HG03571 (cell line): Measurements from ENCODE around the gene CRIP2.

Experiments
- ATAC-seq: cut with Tn5 transposase; IDR thresholded peaks from one replicate; pipeline ENCODE4 v1.9.1; 2021; ENCODE audit not compliant: unreplicated experiment

CRIP2 gene

DNA sequence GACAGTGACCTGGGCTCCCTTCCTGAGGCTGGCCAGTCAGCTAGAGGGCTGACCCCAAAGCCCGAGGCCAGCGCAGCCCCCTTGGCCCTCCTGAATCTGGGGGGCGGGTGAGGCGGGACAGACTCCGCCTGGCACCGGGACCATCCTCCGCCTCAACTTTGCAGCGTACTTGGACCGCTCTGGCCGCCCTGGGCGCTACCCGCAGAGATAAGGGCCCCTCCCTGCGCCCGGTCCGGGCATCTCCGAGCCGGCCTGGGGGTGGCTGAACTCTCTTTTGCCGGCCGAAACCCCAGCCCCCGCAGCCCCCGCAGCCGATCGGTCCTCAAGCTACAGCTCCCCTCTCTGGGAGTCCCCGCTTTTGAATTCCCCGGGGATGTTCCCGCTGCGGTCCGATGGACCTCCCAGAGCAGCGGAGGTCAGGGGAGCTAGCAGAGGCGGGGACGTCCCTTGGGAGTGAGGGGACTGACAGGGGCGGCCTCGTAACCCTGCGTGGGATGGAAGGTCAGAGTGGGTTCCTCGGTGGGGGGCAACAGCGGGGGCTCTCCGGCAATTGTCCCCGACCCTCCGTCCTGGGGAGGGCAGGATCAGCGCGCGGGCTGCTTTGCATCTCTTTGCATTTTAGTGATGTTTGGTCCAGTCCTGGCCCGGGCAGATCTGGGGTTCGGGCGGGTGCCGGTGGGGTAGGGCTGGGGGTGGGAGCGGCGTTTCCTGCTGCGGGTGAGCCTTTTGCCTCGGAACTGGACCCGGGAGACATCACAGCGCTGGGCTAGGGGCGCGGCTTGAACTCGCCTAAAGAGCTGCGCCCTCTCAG, 11.7 kb downstream of the CRIP2 start, which contains the start of gene CRIP1:
Gene CRIP1, plus strand, starts transcription at position 724 of the 811 bp plus-strand sequence. CDS start 374 bp downstream, outside the sequence.
- no peak for ATAC-seq

DNA sequence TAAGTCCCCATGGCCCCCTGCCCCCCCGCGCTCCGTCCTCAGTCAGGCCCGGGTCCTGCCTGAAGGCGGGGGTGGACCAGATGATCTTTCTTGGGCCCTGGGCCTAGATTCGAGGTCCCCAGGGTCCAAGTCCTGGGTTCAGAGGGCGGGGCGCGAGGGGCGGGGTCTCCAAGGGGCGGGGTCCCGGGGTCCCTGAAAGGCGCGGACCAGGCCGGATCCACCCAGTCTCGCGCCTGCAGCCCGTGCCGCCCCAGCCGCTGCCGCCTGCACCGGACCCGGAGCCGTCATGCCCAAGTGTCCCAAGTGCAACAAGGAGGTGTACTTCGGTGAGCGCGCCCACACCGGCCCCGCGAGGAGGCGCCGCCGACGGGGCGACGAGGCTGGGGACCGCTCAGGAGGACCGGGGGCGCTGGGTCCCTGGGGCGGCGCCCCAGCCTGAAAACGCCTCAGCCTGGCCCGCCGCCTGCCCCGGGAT, 12.4 kb downstream of the CRIP2 start:
- ATAC-seq: no peak

DNA sequence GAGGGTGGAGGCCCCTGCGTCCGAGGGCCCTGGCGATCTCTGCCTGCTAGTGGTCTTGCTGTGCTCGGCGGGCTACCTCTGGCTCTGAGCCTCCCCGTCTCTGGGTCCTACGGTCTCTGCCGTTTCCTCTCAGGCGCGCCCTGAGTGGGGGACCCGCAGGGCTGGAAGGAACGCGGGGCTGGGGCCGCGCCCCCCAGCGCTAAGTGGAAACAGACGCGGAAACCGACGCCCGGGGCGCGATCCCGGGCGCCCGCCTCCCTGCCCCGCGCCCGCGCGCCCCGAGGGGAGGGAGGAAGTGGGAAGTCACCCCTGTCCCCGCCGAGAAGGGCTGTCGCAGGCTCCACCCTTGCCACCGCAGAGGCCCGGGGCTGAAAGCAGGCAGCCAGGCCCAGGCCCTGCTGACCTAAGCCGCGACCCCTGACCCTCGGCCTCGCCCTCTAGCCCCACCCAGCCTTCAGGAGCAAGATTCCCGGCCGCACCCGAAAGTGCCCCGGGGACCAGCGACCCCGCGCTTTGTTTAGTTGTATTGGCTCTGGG, 12.9 kb downstream of the CRIP2 start:
- ATAC-seq: no peak

DNA sequence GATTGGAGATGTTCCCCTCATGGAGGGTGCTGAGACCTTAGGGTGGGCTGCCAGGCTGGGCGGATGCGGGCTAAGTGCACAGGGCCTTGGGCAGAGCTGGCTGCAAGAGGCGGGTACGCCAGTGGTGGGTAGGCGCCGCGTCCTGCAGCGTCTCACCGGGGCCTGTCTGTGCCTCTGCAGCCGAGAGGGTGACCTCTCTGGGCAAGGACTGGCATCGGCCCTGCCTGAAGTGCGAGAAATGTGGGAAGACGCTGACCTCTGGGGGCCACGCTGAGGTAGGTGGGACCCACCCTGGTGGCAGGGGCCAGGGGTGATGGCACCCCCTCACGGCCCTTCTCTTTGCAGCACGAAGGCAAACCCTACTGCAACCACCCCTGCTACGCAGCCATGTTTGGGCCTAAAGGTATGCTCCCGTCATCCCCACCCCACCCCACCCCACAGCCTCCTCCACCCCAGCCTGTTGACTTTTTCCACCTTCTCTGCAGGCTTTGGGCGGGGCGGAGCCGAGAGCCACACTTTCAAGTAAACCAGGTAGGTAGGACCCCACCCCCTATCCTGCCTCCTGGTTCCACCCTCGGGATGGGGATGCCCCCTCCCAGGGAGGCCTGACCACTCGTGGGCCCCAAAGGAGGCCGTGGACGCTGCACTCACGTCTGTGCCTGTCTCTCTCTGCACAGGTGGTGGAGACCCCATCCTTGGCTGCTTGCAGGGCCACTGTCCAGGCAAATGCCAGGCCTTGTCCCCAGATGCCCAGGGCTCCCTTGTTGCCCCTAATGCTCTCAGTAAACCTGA, 13.6 kb downstream of the CRIP2 start:
- no peak for ATAC-seq

DNA sequence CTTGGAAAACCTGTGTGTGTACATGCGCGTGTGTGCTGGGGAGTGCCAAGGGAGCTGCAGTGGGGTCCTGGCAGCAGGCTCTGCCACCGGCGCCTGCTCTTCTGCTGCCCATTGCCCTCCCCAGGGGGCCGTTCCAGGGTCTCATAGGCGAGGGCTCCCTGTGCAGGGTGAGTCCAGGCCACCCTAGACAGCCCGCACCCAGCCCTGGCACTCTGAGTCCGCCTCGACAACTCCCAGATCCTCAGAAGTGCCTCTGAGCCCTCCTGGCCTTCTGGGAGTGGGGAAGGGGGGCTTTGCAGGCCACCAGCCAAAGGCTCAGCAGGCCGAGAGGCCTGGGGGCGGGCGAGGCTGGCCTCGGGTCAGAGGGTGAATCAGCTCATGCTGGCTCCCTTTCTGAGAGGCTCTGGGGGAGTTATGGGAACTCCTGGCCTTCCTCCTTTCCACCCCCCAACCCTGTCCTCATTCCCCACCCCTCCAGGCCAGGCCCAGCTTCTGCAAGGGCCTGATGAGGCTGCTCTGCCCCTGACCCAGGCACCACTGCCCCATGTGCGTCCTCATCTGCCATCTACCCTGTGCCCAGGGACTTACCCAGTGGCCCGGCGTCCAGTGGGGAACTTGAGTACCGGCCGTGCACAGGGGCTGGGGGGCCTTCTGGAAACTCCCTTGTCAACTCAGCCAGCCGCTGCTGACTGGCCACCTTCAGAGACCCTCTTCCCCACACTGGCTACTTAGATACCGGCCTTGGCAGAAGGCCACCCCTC, 14.3 kb downstream of the CRIP2 start:
- ATAC-seq: no peak

DNA sequence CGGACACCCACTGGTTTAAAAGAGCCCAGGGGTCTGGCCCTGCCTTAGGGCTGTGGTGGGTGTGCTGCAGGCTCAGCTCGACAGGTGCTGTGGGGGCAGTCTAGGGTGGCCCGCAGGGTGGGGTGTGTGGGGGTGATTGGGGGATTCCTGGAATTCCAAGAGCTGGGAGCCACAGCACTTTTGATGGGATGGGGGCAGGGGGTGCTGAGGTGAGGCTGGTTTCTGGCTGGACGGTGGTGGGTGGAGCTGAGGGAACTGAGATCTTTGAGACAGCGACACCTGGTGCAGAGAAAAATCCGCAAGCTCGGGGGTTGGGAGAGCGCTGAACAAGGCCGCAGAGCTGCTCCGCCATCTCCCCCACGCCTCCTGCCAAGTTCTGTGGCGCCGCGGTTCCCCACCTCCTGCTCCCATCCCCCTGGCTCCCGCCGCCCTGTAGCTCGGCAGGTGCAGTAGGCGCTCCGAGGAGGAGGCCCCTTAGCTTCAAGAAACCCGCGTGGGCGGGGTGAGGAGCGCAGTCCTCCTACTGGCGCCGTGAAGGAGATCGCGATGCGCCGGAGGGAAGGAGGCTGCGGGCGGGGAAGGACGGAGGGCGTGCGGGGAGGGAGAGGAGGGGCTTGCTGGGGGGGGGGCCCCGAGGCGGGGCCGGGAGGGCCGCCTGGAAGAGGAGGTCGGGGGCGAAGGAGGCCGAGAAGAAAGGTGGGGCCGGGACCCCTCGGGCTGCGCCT, 15.1 kb downstream of the CRIP2 start:
- no peak for ATAC-seq

DNA sequence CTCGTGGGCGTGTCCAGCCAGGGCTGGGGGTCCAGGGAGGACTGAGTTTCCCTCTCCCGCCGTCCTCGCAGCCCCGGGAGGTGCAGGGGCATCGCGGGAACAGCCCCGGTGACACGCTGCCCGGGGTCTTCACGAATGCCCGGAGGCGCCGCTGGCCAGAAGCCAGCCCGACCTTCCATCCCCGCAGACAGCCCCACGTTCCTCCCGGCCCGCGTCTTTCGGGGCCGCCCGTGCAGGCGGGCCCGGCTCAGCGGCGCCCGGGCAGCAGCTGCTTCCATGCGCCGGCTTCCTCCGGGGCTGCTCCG, 15.6 kb downstream of the CRIP2 start:
- peak; percentile 0 for ATAC-seq

DNA sequence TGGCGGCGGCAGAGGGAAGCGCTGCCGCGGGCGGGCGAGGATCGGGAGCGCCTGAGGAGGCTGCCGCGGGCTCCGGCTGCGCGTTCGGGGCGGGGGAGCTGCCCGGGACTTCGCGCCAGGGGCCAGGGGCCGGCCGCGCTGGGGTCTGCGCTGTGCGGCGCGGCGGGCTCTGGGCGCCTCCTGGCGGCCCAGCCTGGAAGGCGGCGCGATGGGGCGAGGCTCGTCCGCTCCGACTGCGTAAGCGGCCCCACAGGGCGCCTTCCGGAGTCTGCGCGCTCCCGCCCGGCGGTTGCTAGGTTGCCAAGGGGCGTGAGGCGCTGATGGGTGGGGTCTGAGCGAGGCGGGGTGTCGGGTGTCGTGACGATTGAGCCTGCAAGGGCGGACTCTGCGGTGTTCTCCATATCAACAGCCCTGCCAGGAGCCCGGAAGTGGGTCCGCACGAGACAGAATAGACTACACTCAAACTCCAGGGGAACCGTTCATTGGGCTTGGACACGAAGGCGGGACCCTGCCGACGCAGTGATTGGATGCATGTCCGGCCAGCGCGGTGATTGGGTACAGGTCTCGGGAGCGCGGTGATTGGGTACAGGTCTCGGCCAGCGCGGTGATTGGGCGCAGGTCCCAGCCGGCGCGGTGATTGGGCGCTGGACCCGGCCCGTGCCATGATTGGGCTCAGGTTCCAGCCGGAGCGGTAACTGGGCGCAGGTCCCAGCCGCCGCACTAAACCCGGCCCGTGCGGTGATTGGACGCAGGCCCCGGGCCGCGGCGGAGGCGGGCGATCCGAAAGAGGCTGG, 16.1 kb downstream of the CRIP2 start, which contains the start of gene TEDC1:
Gene TEDC1, plus strand, starts transcription at position 675 of the 794 bp plus-strand sequence. CDS start 130 bp downstream, outside the sequence.
- peak; percentile 58 for ATAC-seq

DNA sequence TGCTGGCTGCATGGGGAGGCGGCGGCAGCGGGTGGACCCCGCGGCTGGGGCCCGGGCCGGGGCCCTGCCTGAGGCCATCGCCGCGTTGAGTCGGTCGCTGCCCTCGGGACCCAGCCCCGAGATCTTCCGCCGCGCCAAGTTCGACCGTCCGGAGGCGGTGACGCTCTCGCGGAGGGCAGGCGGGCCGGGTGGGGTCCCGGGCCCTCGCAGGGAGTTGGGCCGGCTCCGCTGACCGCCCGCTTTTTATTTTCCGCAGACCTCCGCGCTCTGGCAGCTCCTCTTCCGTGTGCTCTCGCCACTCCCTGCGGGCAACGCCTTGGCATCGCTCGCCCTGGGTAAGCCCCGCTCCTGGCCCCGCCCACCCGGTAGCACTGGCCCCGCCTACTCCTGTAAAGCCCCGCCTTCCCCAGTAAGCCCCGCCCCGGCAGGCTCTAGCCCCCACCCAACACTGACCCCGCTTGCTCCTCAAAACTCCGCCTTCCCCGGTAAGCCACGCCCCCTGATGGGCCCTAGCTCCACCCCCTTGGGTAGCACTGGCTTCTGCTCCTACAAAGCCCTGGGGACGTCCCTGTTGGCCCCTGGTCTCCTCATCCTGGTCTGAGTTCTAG, 16.8 kb downstream of the CRIP2 start:
- ATAC-seq: no peak

DNA sequence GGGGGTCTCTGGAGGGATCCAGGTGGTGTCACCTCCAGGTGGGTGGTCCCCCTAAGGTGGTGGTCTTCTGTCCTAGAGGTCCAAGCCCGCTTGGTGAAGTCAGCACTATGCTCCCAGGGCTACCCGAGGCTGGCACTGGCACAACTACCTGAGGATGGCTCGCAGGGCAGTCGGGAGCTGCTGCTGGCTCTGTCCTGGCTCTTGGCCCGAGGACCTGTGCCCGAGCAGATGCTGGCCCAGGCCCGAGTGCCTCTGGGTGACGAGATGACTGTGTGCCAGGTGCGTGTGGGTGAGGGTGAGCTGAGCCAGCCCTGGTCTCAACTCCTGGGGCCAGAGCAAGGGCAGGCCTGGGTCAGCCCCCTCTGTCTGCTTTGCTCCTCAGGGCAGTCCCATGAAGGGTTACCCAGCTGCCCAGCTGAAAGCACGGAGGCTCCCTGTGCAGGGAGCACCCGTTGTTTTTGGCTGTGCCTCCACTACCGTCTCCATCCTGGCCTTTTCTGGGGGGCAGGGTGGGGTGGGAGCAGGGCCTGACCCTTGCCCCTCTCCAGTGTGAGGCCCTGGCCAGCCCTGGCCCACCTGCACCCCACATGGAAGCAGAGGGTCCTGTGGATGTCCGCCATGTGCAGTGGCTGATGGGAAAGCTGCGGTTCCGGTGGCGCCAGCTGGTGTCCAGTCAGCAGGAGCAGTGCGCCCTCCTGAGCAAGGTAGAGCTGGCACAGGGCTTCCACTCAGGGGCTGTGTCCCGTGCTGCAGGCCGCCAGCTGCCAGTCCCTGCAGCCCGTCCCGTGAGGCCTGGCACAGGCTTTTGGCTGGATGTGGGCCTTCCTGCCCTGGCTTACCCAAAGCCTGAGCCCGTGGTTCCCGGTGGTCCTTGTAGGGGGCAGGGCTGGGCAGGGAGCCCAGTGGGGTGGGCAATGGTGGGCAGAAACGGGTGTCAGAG, 17.7 kb downstream of the CRIP2 start:
- no peak for ATAC-seq

DNA sequence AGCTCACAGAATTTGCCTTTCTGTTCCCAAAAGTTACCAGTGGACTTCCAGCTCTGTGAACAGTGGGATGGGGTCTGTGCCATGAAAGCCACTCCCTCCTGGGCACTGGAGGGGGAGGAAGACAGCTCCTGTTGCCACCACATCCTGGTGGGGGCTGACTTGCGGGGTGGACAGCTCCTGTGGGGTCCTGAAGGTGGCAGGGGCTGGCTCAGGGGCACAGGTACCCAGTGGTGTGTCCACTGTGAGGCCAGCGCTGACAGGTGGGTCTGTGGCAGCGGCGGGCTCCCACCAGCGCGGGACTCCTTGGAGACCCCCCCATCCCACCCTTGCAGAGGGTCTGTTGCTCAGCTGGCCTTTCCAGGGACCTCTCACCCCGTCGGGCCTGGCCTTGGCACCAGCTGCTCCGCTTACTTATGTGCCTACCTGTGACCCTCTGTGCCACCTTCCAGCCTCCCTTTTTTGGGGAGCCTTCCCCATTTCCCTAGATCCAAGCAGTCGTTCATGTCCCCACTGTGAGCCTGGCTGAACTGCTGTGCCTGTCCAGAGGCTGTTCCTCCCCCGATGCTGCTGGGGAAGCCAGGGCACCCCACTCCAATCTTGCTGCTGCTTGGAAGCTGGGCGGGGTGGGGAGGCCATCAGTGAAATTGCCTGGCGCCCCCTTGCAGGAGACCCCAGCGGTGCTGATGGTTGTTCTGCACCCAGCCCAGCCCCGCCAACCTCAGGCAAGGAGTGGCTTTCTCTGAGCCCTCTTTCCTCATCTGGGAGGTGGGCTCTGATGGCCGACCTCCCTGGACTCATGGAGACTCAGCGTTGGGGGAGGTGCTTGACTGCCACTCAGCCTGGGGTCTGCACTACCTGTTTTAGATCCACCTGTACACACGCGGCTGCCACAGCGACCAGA, 18.6 kb downstream of the CRIP2 start:
- ATAC-seq: no peak

DNA sequence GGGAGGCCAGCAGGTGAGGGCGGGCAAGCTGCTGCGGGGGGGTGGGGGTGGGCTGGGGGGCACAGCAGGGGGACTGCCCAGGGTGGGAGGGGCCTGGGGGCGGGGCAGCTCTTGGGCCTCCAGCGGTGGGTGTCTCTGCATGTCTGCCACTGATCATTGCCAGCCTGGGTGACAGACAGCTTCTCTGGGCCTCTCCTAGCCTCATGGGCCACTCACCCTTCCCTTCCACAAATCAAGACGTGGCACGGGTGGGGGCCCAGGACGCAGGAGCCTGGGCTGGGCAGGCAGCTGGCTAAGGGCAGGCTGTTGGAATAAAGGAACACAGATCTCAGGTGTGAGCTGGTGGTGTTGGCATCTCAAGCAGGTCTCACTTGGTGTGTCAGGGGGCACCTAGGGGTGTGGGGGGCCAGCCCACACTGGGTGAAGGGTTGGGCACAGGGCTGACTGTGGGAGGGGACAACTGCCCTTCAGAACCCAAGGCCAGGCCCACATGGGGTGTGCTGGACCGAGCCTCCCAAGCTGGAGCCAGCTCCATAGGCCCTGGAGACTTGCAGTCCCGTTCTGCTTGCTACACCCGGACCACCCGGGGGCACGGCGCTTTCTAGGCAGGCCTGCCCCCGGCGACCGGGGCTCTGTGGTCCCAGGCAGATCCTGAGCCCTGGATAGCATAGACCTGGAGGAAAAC, 19.4 kb downstream of the CRIP2 start:
- ATAC-seq: no peak

DNA sequence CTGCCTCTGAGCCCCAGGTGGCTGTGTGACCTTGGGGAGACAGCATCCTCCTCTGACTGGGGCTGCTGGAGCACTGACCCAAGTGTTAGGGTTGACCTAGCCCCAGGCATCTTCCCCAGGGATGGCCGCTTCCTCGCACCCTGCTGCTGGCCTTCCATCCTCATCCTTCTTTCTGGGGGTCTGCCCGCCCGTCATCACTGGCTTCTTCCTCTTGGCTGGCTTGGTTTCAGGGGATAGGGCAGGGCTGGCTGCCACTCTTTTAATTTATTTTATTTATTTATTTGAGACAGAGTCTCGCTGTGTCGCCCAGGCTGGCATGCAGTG, 19.9 kb downstream of the CRIP2 start:
- no peak for ATAC-seq

DNA sequence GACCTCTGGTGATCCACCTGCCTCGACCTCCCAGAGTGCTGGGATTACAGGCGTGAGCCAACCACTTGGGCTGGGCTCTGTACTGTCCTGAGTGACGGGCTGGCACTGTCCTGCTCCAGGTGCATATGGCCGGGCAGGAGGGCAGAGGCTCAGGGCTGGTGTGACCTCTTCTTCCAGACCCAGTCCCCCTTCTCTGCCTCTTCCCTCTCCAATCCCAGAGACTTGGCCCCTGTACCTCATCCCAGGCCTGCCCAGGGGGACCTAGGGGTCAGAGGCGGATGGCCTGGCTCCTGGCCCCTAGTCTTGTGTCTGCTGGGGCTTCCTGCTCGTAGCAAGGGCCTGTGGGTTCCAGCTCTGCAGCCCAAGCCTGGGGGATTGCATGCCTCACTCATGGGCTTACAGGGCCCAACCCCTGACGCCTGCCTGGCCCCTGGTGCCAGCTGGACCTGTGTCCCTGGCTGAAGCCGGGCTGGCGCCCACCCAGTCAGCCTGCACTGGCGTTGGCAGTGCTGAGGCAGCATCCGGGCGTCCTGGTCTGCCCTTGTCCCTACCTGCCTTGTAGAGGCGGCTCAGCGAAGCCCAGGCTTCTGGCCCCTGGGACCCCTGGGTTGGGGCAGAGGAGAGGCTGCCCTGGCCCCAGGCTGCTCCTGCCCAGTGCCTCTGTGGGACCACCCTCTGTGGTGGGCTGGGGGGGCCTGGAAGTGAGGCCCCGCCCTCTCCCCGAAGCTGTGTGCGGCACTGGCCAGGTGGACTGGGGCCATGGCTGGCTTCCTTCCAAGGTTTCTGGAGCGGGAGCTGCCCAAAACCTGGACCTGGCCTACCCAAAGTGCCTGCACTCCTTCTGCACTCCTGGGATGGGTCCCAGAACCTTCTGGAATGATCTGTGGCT, 20.7 kb downstream of the CRIP2 start:
- no peak for ATAC-seq

DNA sequence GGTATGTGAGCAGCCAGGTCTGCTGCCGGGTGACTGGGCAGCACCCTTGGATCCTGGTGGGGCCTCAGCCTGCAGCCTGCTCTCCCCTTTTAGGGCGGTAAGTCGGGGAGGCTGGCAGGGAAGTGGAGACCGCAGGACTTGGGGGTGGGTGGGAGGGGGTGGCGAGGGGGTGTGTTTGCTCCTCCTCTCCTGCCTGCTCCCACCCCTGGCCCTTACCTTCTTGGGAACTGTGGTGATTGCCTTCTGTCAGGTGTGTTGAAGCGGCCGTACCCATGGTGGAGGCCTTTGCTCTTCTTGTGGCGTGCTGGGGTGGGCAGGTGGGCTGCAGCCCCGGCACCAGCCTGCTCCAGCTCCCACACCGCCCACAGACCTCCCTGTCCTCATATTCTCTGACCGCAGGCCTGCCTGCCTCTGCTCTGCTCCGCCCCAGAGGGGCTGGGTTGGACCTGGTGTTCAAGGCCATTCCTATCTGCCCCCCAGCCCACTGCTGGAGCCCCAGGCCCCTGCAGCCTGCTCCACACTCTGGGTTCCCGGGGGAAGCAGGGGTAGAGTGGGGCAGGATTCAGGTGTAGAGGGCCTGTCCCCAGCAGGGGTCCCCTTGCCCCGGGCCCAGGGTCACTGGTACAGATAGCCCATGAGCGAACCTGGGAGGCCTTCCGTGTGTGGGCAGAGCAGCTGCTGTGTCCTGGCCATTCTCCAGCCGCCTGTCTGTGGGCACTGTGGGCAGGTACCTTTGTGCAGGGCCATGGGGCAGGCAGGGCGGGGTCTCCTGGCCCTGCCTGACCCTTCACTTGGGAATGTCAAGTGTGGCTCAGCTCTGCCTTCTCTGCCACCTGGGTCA, 21.6 kb downstream of the CRIP2 start:
- no peak for ATAC-seq
